ENCODE data around the gene ZBTB16.

ZBTB16 gene

GRCh38 chr11:114130629-114131277 is 71.2 kb downstream of the ZBTB16 start:
- no peak for TF ChIP-seq CTCF (IDR thresholded peaks at IDR 0.05; ENCODE audit: low read depth, low read length)
- Histone ChIP-seq H3K9me3 (ENCODE audit: severe bottlenecking) (no peaks in the 10 kb centered on the region), H3K36me3 (no peaks in the 10 kb centered on the region), H3K27ac (no peak overlapping the region), H3K4me3 (ENCODE audit: low read depth, low read length) (no peak overlapping the region), H3K27me3 (ENCODE audit: insufficient read depth, low read depth, severe bottlenecking) (no peaks in the 10 kb centered on the region)
- no peak for DNase-seq

- Histone ChIP-seq H3K27ac (no peak overlapping the region), H3K27me3 (ENCODE audit: insufficient read depth, low read depth, severe bottlenecking) (no peaks in the 10 kb centered on the region), H3K4me3 (ENCODE audit: low read depth, low read length) (no peak overlapping the region), H3K36me3 (no peaks in the 10 kb centered on the region), H3K9me3 (ENCODE audit: severe bottlenecking) (no peaks in the 10 kb centered on the region)
- TF ChIP-seq CTCF (IDR thresholded peaks at IDR 0.05; ENCODE audit: low read depth, low read length) = no peak
- DNase-seq = no peak
Observed at GRCh38 chr11:114131461-114131864, 72.0 kb downstream of the ZBTB16 start.

GRCh38 chr11:114132417-114132816 is 72.9 kb downstream of the ZBTB16 start:
- Histone ChIP-seq H3K9me3 (ENCODE audit: severe bottlenecking) (no peaks in the 10 kb centered on the region), H3K27ac (no peak overlapping the region)
- no peak for TF ChIP-seq CTCF (IDR thresholded peaks at IDR 0.05; ENCODE audit: low read depth, low read length)

GRCh38 chr11:114132944-114133394 is 73.5 kb downstream of the ZBTB16 start:
- Histone ChIP-seq H3K27me3 (ENCODE audit: insufficient read depth, low read depth, severe bottlenecking) (no peaks in the 10 kb centered on the region), H3K27ac (no peak overlapping the region), H3K9me3 (ENCODE audit: severe bottlenecking) (no peaks in the 10 kb centered on the region), H3K36me3 (no peaks in the 10 kb centered on the region), H3K4me3 (ENCODE audit: low read depth, low read length) (no peak overlapping the region)
- no peak for TF ChIP-seq CTCF (IDR thresholded peaks at IDR 0.05; ENCODE audit: low read depth, low read length)
- no peak for DNase-seq

More at GRCh38 chr11:114132417-114132816, 72.9 kb downstream of the ZBTB16 start:
- no peak for DNase-seq
- Histone ChIP-seq H3K27me3 (ENCODE audit: insufficient read depth, low read depth, severe bottlenecking) (no peaks in the 10 kb centered on the region), H3K4me3 (ENCODE audit: low read depth, low read length) (no peak overlapping the region), H3K36me3 (no peaks in the 10 kb centered on the region)

- H3K27ac ChIP-seq = no peak overlapping the region
- no peak for TF ChIP-seq CTCF (IDR thresholded peaks at IDR 0.05; ENCODE audit: low read depth, low read length)
- no peak overlapping the region for H3K4me3 ChIP-seq (ENCODE audit: low read depth, low read length)
- no peaks in the 10 kb centered on the region for H3K36me3 ChIP-seq
- H3K9me3 ChIP-seq (ENCODE audit: severe bottlenecking) = no peaks in the 10 kb centered on the region
- DNase-seq = no peak
- no peaks in the 10 kb centered on the region for H3K27me3 ChIP-seq (ENCODE audit: insufficient read depth, low read depth, severe bottlenecking)
Observed at GRCh38 chr11:114133548-114134329, 74.2 kb downstream of the ZBTB16 start.

All from WERI-Rb-1 (cell line).